Lower leg skin (tissue), 3 donors: ENCODE data around the gene METTL4.

ENCODE experiments used
- CTCF ChIP-seq, 3 donors: fragments of 450-650 bp; IDR thresholded peaks; one replicate each; pipeline ENCODE4 v1.5.1; 2016; ENCODE audit warnings: antibody characterized with exemption in 3 of 3, mild to moderate bottlenecking in 3 of 3, moderate library complexity in 2 of 3
- POLR2A ChIP-seq, 2 donors: fragments of 450-650 bp; IDR thresholded peaks; one replicate each; pipeline ENCODE4 v1.6.1; 2016 to 2017; ENCODE audit warnings: antibody characterized with exemption in 2 of 2, mild to moderate bottlenecking in 1 of 2, moderate library complexity in 1 of 2

DNA sequence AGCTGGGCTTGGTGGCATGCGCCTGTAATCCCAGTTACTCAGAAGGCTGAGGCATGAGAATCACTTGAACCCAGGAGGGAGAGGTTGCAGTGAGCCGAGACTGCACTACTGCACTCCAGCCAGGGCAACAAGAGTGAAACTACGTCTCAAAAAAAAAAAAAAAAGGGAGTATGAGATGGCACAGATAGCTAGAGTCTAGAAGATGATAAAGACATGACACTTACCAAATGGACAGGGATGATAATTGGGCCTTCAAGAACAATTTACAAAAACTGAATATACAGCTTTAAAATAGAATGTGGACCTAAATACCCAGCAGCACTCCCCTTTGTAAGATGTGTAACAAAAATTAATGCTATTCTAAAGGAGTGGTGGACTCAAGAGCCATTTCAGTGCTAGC lies 2.7 kb downstream of the METTL4 start:
- no peak for TF ChIP-seq CTCF (IDR thresholded peaks at IDR 0.05)
- TF ChIP-seq POLR2A (IDR thresholded peaks at IDR 0.05): no peak
